ENCODE measurements around the gene C1QA. TPM values are rescaled to one million over a fixed set of nuclear protein-coding genes. Genes with fewer than 3 reads are reported as not detected.
"Not testable (repeated sequence)": the region's sequence is repeated elsewhere in the genome, so short reads cannot be mapped to it uniquely, and the experiment has no call there.

The C1QA gene
- total RNA-seq, 2 donors from 2014 or later, result 95.9 to 254 TPM

DNA sequence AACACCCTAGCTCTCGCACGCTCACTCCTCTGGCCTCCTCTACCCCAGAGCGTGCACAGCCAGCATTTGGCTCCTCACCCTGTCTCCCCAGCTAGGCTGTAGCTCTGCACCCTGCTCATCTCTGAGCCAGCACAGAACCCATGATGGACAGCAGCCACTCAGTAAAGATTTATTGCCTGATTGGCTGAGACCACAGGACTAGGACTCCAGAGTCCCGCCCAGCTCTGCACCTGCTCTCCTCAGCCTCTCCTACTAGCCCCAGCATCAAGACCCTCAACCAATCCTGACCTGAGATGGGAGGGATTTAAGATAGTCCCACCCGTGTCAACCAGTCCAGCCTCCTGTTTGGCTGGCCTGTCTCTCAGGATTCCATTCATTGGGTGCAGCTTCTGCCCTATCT, 25.9 kb downstream of the C1QA start:
- no peak for DNase-seq
- intact Hi-C loops (cut with DNase I), result no loop called here
- peak; percentile 45 to 60 for ATAC-seq

DNA sequence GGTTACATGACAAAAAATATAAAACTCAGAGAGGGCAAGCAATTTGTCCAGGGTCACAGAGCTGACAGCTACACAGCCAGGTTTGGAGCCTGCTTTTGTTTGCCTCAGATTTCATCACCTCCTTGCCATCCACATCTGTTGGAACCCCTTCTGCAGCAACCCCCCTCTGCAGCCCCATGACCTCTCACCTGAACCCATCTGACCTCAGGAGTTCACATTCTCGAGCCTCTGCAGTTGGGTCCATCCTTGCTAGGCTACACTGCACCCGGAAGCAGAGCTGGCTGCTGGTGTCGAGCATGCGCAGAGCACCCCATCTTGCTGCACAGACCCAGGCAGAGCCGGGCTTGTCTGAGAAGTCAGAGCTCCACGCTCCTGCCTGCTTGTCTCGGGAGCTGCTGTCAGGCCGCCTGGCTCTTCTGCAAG, 26.6 kb downstream of the C1QA start:
- peak in 1 of 2 donors; percentile 17 for ATAC-seq

DNA sequence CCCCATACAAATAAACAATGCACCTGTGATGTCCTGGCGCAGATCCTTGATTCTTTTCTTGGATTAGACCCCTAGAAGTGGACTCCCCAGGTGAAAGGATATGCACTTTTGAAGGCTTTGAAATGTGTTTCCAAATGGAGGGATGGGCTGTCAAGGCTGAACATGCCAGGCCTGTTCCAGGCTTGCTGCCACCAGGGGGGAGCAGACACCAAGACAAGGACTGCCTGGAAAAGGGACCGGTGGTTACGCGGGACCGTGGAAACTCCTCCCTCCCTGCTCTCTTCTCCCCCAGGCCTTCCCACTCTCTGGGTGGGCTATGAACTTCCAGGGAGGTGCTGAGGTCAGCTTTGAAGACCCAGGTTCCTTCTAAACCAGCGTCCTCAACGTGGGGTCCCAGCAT, 29.3 kb downstream of the C1QA start:
- peak in 1 of 2 donors; percentile 33 for ATAC-seq
- intact Hi-C loops (cut with DNase I), result no loop called here
- no peak for DNase-seq

More for the DNA sequence above, 26.6 kb downstream of the C1QA start:
- intact Hi-C loops (cut with DNase I), result no loop called here
- DNase-seq, result no peak

DNA sequence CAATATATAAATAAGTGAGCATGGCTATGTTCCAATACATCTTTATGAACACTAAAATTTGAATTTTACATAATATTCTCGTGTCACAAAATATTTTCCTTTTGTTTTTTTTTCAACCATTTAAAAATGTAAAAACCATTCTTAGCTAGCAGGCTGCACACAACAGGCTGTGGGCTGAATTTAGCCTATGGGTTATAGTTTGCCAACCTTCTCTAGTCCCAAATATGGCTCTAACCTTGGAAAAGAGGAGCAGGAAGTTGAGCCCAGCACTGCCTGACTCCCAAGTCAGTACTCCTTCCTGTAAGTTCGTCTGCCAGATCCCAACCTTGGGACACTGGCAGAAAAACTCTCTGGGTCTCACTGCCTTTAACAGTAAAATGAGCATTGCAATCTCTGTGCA, 30.0 kb downstream of the C1QA start:
- intact Hi-C loops (cut with DNase I), result no loop called here
- ATAC-seq, result no peak
- no peak for DNase-seq

DNA sequence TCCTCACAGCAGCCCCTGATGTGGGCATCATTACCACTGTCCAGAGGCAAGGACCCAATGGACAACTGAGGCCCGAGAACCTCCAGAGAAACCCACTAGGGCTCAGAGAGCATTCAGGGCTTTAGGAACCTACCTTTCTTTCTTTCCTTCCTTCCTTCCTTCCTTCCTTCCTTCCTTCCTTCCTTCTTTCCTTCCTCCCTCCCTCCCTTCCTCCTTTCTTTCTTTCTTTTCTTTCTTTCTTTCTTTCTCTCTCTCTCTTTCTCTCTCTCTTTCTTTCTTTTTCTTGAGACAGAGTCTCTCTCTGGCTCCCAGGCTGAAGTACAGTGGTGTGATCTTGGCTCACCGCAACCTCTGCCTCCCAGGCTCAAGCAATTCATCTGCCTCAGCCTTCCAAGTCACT, 32.4 kb downstream of the C1QA start:
- ATAC-seq; DNase-seq; intact Hi-C loops (cut with DNase I): not testable (repeated sequence)

DNA sequence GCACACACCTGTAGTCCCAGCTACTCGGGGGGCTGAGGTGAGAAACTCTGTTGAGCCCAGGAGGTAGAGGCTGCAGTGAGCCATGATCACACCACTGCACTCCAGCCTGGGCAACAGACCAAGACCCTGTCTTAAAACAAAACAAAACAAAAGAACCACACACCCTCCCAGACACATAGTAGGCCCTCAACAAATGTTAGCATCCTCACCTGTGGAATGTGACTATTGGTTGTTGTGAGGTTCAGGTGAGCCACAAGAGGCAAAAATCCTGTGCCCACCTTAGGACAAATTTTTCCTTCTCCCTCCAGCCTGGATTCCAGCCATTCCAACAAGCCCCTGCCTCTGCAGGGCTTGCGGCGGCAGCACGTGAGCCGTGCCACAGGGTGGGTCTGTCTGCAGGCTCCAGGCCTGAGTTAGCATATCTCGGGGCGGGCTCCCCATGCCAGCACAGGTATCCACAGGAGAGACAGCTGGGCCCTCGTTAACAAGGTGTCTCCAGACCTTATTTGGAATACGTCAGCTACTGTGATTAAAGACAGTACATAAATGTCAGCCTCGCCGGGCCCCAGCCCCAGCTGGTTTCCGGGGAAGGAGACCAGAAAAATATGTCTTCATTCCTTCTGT, 34.0 kb downstream of the C1QA start:
- no peak for DNase-seq
- ATAC-seq, result no peak
- intact Hi-C loops (cut with DNase I), result loop anchor here (5.0 to 10.0 kb wide), 2 partner anchors 262 to 264 kb away; no protein-coding TSS in a partner anchor

DNA sequence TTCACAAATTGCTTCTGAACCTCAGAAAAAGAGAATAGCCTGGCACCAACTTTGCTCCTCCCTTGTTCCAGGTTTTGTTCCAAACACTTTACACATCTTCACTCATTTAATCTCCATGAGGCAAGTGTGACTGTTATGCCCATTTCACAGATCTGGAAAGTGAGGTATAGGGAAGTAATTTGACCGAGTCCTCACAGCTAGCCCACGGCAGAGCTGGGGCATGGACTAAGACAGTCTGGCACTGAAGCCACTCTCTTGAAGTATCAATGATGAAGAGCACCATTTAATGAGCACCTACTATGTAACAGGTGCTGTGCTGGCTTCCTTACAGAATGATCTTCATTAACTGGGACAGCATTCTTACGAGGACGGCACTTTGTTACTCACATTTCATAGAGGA, 35.6 kb downstream of the C1QA start:
- intact Hi-C loops (cut with DNase I), result loop anchor here (5.0 to 10.0 kb wide), 2 partner anchors 260 to 263 kb away; no protein-coding TSS in a partner anchor

DNA sequence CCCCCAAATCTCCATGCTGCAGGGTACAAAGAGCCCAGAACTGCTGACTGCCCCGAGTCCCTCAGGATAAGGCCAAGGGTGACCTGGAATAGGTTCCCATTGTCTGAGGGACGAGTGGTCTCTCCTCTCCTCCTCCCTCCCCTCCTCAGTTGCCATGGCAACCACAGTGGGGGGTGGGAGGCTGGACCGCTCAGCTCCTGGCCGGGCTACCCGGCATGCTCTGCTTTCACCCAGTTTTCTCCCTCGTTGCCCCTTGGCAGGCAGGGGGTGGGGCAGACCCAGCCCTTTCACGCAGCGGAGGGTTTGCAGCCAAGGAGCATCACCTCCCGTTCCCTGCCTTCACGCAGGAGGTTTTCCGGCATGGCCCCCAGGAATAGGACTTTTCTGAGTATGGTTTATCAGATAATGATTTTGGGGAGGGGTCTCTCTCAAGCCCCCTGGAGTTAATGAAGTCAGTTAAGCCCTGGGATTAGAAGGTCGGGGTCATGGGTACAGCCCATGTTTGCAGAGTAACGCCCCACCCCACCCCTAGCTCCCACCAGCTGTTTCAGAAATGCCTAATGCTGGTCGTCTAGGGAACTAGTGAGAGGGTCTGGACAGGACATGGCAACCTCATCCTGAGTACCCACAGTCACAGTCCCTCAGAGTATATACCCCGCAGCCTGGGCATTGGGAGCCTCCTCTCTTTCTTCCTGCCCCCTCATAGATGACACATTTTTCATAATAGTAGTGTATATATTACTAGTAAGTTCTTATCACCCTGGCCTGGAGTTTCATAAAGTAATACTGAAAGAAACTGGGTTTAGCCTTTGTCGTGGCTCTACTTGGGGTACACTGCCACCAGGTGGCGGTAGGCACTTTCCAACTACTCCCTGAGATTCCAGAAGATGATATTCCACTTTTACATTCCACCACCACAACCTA, 37.3 kb downstream of the C1QA start:
- ATAC-seq (peak in 1 of 2 donors; percentile 32), DNase-seq (peak; percentile 55)
- intact Hi-C loops (cut with DNase I), result loop anchor here (5.0 to 10.0 kb wide), 2 partner anchors 259 to 261 kb away; no protein-coding TSS in a partner anchor

More for the DNA sequence above, 35.6 kb downstream of the C1QA start:
- DNase-seq (no peak), ATAC-seq (no peak)

DNA sequence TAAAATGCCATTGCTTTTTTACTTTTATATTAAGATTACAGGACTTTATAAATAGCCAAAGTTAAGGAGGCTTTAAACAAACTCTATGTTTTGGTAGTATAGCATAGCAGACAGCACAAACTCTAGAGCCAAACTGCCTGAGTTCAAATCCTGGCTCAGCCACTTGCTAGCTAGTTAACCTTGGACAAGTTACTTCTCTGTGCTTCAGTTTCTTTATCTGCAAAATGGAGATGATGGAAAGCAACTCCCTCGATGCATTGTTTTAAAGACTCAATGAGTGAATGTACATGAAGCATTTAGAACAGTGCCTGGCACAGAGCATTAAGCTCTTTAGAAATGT, 38.0 kb downstream of the C1QA start:
- no peak for ATAC-seq
- intact Hi-C loops (cut with DNase I), result loop anchor here (5.0 to 10.0 kb wide), 2 partner anchors 258 to 260 kb away; no protein-coding TSS in a partner anchor

DNA sequence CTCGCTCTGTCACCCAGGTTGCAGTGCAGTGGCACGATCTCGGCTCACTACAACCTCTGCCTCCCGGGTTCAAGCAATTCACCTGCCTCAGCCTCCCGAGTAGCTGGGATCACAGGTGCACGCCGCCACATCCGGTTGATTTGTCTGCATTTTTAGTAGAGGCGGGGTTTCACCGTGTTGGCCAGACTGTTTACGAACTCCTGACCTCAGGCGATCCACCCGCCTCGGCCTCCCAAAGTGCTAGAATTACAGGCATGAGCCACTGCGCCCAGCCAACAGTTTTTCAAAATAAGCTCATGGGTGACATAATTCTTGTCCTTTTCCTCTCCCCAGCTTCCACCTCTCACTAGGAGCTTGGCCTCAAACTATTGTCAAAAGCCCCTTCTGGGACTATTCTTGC, 39.7 kb downstream of the C1QA start:
- intact Hi-C loops (cut with DNase I), result loop anchor here in 1 of 2 donors (10.0 kb wide), 1 partner anchor 259 kb away; no protein-coding TSS in a partner anchor
- not testable (repeated sequence) for DNase-seq, ATAC-seq

More for the DNA sequence above, 38.0 kb downstream of the C1QA start:
- no peak for DNase-seq

DNA sequence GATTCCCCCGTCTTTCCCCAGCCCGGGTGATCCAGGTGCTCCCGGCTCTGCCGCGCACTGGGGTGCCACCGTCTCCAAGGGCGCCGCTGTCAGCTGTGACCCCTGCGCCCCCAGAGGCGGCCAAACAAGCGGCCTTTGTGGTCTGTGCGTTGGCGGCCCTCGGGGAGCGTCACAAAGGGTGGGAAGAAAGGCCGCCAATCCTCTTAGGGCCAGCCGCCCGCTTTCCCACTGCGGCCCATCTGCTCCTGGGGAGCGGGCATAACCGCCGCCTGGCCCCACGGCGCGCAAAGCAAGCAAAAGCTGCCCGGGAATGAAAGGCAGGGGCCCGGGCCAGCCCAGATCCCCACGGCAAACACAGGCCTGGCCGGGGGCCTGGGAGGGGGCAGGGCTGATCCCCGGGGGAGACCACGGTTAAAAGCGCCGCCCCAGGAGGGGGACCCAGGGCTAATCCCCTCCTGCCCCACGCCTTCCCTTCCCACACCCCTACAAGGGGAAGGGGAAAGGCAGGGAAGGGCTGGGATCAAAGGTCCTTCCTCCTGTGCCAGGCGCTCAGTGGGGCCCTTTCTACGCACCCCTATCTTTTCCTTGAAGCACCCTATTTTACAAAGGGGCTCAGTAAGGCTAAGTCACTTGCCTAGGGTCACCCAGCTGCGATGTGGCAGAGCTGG, 40.6 kb downstream of the C1QA start:
- no peak for ATAC-seq
- intact Hi-C loops (cut with DNase I), result loop anchor here in 1 of 2 donors (10.0 kb wide), 1 partner anchor 258 kb away; no protein-coding TSS in a partner anchor
- DNase-seq, result no peak

DNA sequence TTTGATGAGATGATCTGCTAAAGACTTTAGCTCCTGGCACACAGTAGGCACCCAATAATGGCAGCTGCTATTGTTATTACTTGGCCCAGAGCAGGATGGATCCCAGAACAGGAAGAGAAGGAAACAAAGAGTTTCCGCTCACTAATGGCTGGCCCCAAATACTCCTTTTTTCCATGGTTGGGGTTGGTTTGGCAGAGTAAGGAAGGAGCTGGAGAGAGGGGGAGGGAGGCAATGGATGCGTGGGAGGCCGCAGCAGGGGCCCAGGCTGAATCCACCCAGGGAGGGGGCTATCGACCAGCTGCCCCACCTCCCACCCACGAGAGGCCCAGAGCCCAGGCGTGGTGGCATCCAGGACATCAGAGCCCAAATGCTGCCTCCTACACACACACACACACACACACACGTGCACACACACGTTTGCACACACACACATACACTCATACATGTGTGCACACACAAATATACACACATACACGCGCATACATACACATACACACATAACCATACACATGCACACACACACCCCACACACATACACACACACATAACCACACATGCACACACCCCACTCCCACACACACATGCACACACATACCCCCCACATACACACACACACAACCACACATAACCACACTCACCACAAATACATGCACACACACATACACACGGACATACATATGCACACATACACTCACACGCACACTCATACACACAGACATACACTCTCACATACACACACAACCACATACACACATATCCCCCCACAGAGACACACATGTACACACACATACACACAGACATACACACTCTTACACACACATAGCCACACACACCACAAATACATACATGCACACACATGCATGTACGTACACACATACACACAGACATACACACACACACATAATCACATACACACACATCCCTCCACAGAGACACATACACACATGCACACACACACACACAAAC, 41.8 kb downstream of the C1QA start:
- intact Hi-C loops (cut with DNase I), result loop anchor here in 1 of 2 donors (10.0 kb wide), 1 partner anchor 257 kb away; no protein-coding TSS in a partner anchor
- ATAC-seq (no peak), DNase-seq (no peak)

DNA sequence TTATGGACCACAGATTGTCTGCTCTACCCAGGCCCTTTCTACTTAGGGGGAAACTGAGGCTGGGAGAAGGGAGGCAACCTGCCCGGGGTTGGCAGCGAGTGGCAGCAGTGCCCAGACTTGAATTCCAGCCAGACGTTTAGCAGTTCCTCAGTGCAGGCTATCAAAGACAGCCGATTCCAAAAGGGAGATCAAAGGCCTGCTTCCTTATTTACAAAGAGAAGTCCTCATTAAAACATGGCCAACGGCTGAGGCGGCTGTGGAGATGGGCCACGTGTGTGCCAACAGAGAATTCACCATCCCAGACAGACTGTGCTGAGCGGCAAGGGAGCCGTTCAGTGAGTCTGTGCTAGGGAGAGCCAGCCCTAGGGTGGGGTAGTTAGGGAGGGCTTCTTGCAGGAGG, 44.3 kb downstream of the C1QA start:
- no peak for DNase-seq
- intact Hi-C loops (cut with DNase I), result no loop called here
- no peak for ATAC-seq

DNA sequence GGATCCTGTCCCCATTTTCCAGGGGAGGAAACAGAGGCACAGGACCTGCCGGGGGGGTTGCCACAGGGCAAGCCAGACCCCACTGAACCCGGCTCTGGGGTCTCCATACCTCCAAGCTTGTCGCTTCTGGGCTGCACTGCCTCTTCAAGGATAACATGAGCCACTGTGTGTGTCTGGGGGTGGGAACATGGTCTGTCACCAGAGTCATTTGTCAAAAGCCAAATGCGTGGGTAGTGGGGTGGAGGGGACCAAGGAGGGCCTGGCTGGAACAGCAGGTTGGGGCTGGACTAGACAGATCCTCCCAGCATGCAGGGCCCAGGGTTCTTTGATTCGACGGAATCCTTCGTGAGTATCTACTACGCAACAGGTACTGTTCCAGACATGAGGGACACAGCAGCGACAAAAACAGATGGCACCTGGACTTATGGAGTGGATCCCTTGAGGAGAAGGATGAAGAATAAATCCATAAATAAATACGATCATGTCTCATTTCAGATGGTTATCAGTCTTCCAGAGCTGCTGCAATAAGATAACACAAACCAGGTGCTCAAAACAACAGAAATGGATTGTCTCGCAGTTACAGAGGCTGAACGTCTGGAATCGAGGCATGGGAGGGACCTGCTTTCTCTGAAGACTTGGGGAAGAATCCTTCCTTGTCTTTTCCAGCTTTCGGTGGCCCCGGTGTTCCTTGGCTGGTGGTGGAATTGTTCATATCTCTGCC, 45.3 kb downstream of the C1QA start:
- ATAC-seq (no peak), DNase-seq (no peak)
- intact Hi-C loops (cut with DNase I), result no loop called here

DNA sequence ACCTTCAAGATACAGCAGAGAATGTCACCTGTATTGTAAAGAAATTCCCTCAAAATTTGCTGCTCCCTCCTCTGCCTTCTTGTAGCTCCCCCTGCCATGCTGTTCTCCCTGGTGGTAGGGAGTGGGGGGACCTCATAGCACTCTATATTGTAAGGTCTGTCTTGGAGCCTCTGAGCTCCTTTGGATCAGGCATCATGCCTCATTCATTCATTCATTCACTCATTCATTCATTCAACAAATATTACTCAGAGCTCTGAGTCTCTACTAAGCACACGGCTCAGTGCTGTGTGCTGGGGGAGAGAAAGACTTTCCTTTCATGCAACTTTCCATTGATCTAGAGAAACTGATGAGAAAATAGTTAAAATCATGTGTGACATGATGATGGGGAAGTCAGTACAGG, 47.1 kb downstream of the C1QA start:
- ATAC-seq (no peak), DNase-seq (no peak)
- intact Hi-C loops (cut with DNase I), result no loop called here

DNA sequence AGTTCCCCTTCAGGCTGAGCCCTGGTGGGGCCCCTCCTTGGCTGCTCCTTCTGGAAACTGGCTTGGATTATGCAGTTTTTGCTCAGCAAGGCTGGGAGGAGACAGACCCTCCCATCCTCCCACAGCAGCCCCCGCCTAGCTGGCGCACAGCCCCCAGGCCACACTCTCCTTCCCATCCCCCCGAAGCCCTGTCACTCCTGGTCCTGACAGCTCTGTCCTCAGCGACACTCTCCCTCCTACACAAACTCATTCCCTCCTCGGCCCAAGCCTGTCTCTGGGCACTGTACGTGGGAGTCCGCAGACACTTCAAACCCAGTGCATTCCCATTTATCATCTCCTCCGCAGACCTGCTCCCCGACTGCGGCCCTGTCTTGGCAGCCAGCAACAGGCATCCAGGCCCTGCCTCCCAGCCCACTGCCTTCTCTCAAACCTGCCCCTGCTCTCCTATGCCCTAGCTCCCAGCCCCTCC, 49.2 kb downstream of the C1QA start:
- ATAC-seq (peak in 1 of 2 donors; percentile 91), DNase-seq (no peak)
- intact Hi-C loops (cut with DNase I), result no loop called here

DNA sequence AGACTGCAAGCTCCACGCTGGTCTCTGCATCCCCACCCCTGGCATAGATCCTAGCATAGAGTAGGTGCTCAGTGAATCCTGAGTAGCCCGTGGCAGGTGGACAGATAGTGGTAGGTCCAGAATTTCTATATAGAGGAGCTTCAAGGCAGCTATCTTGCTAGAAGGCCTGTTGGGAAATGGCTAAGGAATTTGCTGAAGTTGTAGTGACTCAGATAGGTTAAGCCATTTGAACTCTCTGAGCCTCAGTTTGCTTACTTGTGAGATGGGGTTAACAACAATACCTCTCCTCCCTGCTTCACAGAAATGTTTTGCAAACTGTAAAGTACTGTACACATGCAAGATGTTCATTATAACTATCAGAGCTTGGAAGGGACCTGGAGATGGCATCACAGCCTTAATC, 50.8 kb downstream of the C1QA start:
- DNase-seq, result no peak
- ATAC-seq, result no peak
- intact Hi-C loops (cut with DNase I), result no loop called here

DNA sequence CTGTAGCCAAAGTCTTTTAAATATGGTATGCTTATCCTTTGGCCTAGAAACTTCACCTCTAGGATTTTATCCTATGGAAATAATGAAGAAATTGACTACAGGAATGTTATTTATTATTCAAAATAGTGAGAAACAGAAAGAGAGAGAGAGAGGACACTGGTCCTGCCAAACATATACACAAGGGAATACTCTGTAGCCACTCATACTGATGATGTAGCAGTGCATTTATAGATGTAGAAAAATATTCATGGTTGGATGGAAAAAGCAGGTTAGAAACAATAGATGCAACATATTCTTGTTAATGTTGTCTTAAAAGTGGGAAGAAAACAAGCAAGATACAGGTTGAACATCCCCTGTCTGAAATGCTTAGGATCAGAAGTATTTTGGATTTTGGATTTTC, 52.0 kb downstream of the C1QA start:
- DNase-seq, result no peak
- intact Hi-C loops (cut with DNase I), result no loop called here

More for the DNA sequence above, 52.0 kb downstream of the C1QA start:
- no peak for ATAC-seq

Data from left cardiac atrium (tissue), 4 donors.